CD14-positive monocyte (primary cell): ENCODE measurements around the gene COL4A2. TPM values are rescaled to one million over a fixed set of nuclear protein-coding genes. Genes with fewer than 3 reads are reported as not detected.

Source experiments
- DNase-seq, 3 donors: peaks; one replicate each; pipeline ENCODE4 v3.0.0-alpha.2; 2011 to 2022
- H2AFZ ChIP-seq: 2 replicates; pipeline ENCODE4 v1.6.0; 2012; ENCODE audit warnings: mild to moderate bottlenecking, low read depth, low read length, inconsistent platforms; ENCODE audit not compliant: insufficient read depth, poor library complexity, severe bottlenecking
- H3K27ac ChIP-seq, 2 donors: 1 replicate in 1 of 2; 2 replicates in 1 of 2; pipeline ENCODE4 v1.5.1; 2012 to 2013; ENCODE audit warnings: low read length in 2 of 2, control low read depth in 1 of 2, inconsistent platforms in 1 of 2, low read depth in 1 of 2, mild to moderate bottlenecking in 1 of 2
- H3K27me3 ChIP-seq, 2 donors: one replicate each; pipeline versions ENCODE4 v1.6.0 to v1.6.1; 2011 to 2013; ENCODE audit warnings: low read length in 2 of 2; ENCODE audit not compliant: control insufficient read depth in 2 of 2, insufficient read depth in 2 of 2
- H3K36me3 ChIP-seq, 2 donors: replicated peaks in 1 of 2; 1 replicate in 1 of 2; 2 replicates in 1 of 2; pipeline versions ENCODE4 v1.5.1 to v1.6.1; 2012 to 2013; ENCODE audit warnings: low read length in 2 of 2, control low read depth in 1 of 2, inconsistent platforms in 1 of 2, mild to moderate bottlenecking in 1 of 2; ENCODE audit not compliant: insufficient read depth in 2 of 2, control insufficient read depth in 1 of 2
- H3K4me1 ChIP-seq, 2 donors: 1 replicate in 1 of 2; 2 replicates in 1 of 2; pipeline versions ENCODE4 v1.5.1 to v1.6.1; 2012 to 2013; ENCODE audit warnings: low read length in 2 of 2, control low read depth in 1 of 2, inconsistent platforms in 1 of 2, mild to moderate bottlenecking in 1 of 2, moderate library complexity in 1 of 2; ENCODE audit not compliant: insufficient read depth in 2 of 2, control insufficient read depth in 1 of 2
- H3K4me2 ChIP-seq: replicated peaks from 2 replicates; pipeline ENCODE3; 2012; ENCODE audit warnings: low read length, moderate library complexity, mild to moderate bottlenecking; ENCODE audit not compliant: poor library complexity, severe bottlenecking; ENCODE audit errors: extremely low read depth
- H3K4me3 ChIP-seq, 3 experiments: fragments of 200-600 bp in 1 of 3; sonication (generic) in 1 of 3; replicated peaks in 1 of 3; 1 replicate in 2 of 3; 2 replicates in 1 of 3; pipeline ENCODE4 v1.5.1; 2011 to 2013; ENCODE audit warnings: low read length in 3 of 3, mild to moderate bottlenecking in 3 of 3, control low read depth in 2 of 3, low read depth in 2 of 3, inconsistent platforms in 1 of 3, moderate library complexity in 1 of 3
- H3K79me2 ChIP-seq: 2 replicates; pipeline ENCODE4 v1.6.0; 2012; ENCODE audit warnings: mild to moderate bottlenecking, control low read depth, inconsistent platforms, low read length, moderate library complexity; ENCODE audit not compliant: insufficient read depth
- H3K9ac ChIP-seq: 2 replicates; pipeline ENCODE4 v1.6.0; 2017; ENCODE audit warnings: low read length, mild to moderate bottlenecking; ENCODE audit not compliant: insufficient read depth, poor library complexity, severe bottlenecking
- H3K9me3 ChIP-seq, 2 donors: replicated peaks in 1 of 2; 1 replicate in 1 of 2; 2 replicates in 1 of 2; pipeline versions ENCODE4 v1.5.1 to v1.6.1; 2012 to 2013; ENCODE audit warnings: low read length in 2 of 2, control low read depth in 1 of 2; ENCODE audit not compliant: control insufficient read depth in 1 of 2, insufficient read depth in 1 of 2
- H4K20me1 ChIP-seq: 2 replicates; pipeline ENCODE4 v1.6.0; 2012; ENCODE audit warnings: mild to moderate bottlenecking, low read length, control low read depth, moderate library complexity; ENCODE audit not compliant: insufficient read depth
- H3K27ac Mint-ChIP-seq, 7 donors: one replicate each; pipeline ENCODE4 v1.8.0; 2020; ENCODE audit warnings: mild to moderate bottlenecking in 7 of 7, mixed read lengths in 7 of 7, moderate library complexity in 6 of 7, inconsistent platforms in 2 of 7
- H3K27me3 Mint-ChIP-seq, 3 donors: one replicate each; pipeline ENCODE4 v1.8.0; 2021 to 2022; ENCODE audit warnings: low read depth in 3 of 3, mild to moderate bottlenecking in 3 of 3, mixed read lengths in 3 of 3, moderate library complexity in 3 of 3, inconsistent platforms in 1 of 3
- H3K36me3 Mint-ChIP-seq, 2 donors: one replicate each; pipeline ENCODE4 v1.8.0; 2020; ENCODE audit warnings: mixed read lengths in 2 of 2, inconsistent platforms in 1 of 2, mild to moderate bottlenecking in 1 of 2
- H3K4me1 Mint-ChIP-seq: one replicate; pipeline ENCODE4 v1.8.0; 2020; ENCODE audit warnings: mild to moderate bottlenecking, mixed read lengths
- H3K4me3 Mint-ChIP-seq, 2 donors: one replicate each; pipeline ENCODE4 v1.8.0; 2020; ENCODE audit warnings: mild to moderate bottlenecking in 2 of 2, mixed read lengths in 2 of 2, moderate library complexity in 1 of 2
- H3K9me3 Mint-ChIP-seq, 7 donors: one replicate each; pipeline ENCODE4 v1.8.0; 2020 to 2022; ENCODE audit warnings: mixed read lengths in 7 of 7, mild to moderate bottlenecking in 6 of 7, moderate library complexity in 6 of 7, inconsistent platforms in 2 of 7
- WGBS: methylation state at CpG from one replicate; pipeline ENCODE4 v1.1.5; 2013; ENCODE audit warnings: missing lambda C conversion rate; ENCODE audit not compliant: insufficient coverage; 5-methylcytosine and 5-hydroxymethylcytosine counted together
- intact Hi-C, 2 donors: fragments of 100-400 bp; cut with micrococcal nuclease; formaldehyde crosslinking; loops; one replicate each; pipeline versions ENCODE4 v1.15.0 to v1.15.1; 2023
- polyA plus RNA-seq, 3 donors: library from polyadenylated mRNA; depleted of rRNA in 1 of 3; unstranded in 2 of 3; stranded (reverse) in 1 of 3; fragments of 300-500 nt in 2 of 3; fragments of >200 nt in 1 of 3; fragmentation: Illumina TruSeq in 2 of 3; gene quantifications; 1 replicate in 2 of 3; 2 replicates in 1 of 3; pipeline ENCODE4 v1.2.3, GENCODE V29; 2012 to 2021
- TF ChIP-seq, protein P1 (sequence below): fragments of 200-600 bp; IDR thresholded peaks from one replicate; pipeline ENCODE4 v1.8.0; 2022; ENCODE audit warnings: antibody characterized with exemption, mild to moderate bottlenecking

Gene COL4A2
- polyA plus RNA-seq, 3 donors: not detected

DNA sequence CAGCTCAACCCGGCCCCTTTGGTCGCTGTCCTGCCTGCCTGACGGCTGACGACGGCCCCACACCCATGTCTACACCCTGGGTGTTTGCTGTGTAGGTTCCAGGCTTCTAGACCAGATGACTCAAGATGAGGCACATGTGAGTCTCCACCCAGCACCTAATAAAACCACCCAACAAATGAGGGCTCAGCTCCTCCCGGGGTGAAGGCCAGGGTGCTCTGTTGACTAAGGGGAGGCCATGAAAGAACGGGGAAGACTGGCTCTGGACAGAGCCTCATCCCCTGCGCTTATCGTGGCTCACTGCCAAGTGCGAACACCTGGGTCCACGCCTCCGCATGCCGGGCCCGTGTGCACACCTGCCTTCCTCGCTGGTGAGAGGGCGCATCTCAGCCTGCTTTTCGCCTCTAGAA is 39.6 kb downstream of the COL4A2 start:
- 84% methylated on average over 5 of the region's 17 CpGs for whole genome bisulfite sequencing
- Mint-ChIP-seq H3K36me3 (no peaks in the 10 kb centered on the region), H3K4me3 (no peak overlapping the region), H3K27me3 (peaks cover 7 to 27% (median 10%) of the 10 kb centered on the region in 3 donors), H3K4me1 (peaks cover 3% of the 10 kb centered on the region), H3K9me3 (peaks cover 0 to 3% (median 0%) of the 10 kb centered on the region in 7 donors), H3K27ac (no peak overlapping the region)
- Histone ChIP-seq H3K9me3 (no peaks in the 10 kb centered on the region), H3K4me1 (peaks cover 2 to 3% of the 10 kb centered on the region in 2 donors), H3K36me3 (no peaks in the 10 kb centered on the region), H3K27ac (no peak overlapping the region), H3K4me2 (no peak overlapping the region), H3K27me3 (peaks cover 0 to 2% of the 10 kb centered on the region in 2 donors), H3K79me2 (no peaks in the 10 kb centered on the region), H2AFZ (no peak overlapping the region), H3K4me3 (no peak overlapping the region), H3K9ac (no peak overlapping the region), H4K20me1 (no peaks in the 10 kb centered on the region)
- intact Hi-C loops: no loop called here
- TF ChIP-seq, protein P1, sequence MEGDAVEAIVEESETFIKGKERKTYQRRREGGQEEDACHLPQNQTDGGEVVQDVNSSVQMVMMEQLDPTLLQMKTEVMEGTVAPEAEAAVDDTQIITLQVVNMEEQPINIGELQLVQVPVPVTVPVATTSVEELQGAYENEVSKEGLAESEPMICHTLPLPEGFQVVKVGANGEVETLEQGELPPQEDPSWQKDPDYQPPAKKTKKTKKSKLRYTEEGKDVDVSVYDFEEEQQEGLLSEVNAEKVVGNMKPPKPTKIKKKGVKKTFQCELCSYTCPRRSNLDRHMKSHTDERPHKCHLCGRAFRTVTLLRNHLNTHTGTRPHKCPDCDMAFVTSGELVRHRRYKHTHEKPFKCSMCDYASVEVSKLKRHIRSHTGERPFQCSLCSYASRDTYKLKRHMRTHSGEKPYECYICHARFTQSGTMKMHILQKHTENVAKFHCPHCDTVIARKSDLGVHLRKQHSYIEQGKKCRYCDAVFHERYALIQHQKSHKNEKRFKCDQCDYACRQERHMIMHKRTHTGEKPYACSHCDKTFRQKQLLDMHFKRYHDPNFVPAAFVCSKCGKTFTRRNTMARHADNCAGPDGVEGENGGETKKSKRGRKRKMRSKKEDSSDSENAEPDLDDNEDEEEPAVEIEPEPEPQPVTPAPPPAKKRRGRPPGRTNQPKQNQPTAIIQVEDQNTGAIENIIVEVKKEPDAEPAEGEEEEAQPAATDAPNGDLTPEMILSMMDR: no peak
- no peak for DNase-seq

DNA sequence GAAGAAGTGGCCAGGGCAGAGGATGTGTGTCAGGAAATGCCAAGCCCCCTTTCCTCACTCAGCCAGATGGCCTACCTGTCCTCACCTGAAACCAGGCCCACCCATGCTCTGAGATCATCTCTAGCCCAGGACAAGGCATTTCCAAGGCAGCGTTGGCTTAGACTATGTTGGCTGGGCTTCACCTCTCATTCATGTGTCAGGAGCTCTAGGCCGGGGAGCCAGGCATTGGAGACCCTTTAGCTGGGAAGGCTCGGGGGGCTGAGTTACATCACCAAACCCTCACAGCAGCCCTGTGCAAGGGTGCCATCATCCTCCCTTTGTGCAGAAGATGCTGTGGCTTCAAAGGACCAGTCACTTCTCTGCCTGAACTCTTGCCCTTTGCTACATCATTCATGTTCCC is 40.0 kb downstream of the COL4A2 start:
- H3K27ac Mint-ChIP-seq: no peak overlapping the region

More for the DNA sequence above, 40.0 kb downstream of the COL4A2 start:
- no peaks in the 10 kb centered on the region for H3K4me1 ChIP-seq
- intact Hi-C loops: no loop called here
- Mint-ChIP-seq H3K9me3 (peaks cover 0 to 3% (median 0%) of the 10 kb centered on the region in 7 donors), H3K4me1 (no peaks in the 10 kb centered on the region), H3K27me3 (peaks cover 4 to 25% (median 8%) of the 10 kb centered on the region in 3 donors), H3K4me3 (no peak overlapping the region), H3K36me3 (no peaks in the 10 kb centered on the region)
- 93% methylated on average over 3 of the region's 3 CpGs for WGBS
- no peaks in the 10 kb centered on the region for H3K79me2 ChIP-seq
- no peak overlapping the region for H3K9ac ChIP-seq
- no peak overlapping the region for H3K27ac ChIP-seq
- no peaks in the 10 kb centered on the region for H3K36me3 ChIP-seq
- no peaks in the 10 kb centered on the region for H4K20me1 ChIP-seq
- H2AFZ ChIP-seq: no peak overlapping the region
- H3K9me3 ChIP-seq: no peaks in the 10 kb centered on the region
- TF ChIP-seq, protein P1: no peak
- DNase-seq: no peak
- H3K27me3 ChIP-seq: peaks cover 0 to 2% of the 10 kb centered on the region in 2 donors
- no peak overlapping the region for H3K4me2 ChIP-seq
- H3K4me3 ChIP-seq: no peak overlapping the region
